ENCODE results near the gene PIM1. TPM values are rescaled to one million over a fixed set of nuclear protein-coding genes. Genes with fewer than 3 reads are reported as not detected.

The PIM1 gene
- total and polyA plus RNA-seq, 10 donors: 22.1 to 176 (median 59.3) TPM

GRCh38 chr6:37210313-37210968 lies 40.5 kb downstream of the PIM1 start:
- peak overlapping the region in 4 of 8 donors; percentile 30 to 70 (median 62) for H3K27ac ChIP-seq
- no peak for DNase-seq
- peaks cover 0 to 55% (median 27%) of the 10 kb centered on the region in 6 donors for H3K4me1 ChIP-seq
- intact Hi-C loops (cut with DNase I; ENCODE audit: low total_unique reads): loop anchor here (10.0 kb wide), 2 partner anchors 326 to 446 kb away; partner anchors contain the start of gene C6orf89
- no peaks in the 10 kb centered on the region for H3K36me3 ChIP-seq
- TF ChIP-seq CTCF (IDR thresholded peaks at IDR 0.05 in 8 of 11, conservative IDR thresholded peaks at IDR 0.05 in 3 of 11) (peak; percentile 80 to 99 (median 94)), POLR2AphosphoS5 (IDR thresholded peaks at IDR 0.05) (no peak)
- no peak overlapping the region for H3K4me3 ChIP-seq
- no peaks in the 10 kb centered on the region for H3K27me3 ChIP-seq (replicated peaks in 1 of 7)
- H3K9me3 ChIP-seq: no peaks in the 10 kb centered on the region
- 52 to 68% (median 60%) methylated on average over 7 of the region's 7 CpGs for WGBS, 5 donors

- Histone ChIP-seq H3K4me1 (peaks cover 0 to 36% (median 21%) of the 10 kb centered on the region in 6 donors), H3K27ac (no peak overlapping the region), H3K36me3 (no peaks in the 10 kb centered on the region), H3K27me3 (replicated peaks in 1 of 7) (no peaks in the 10 kb centered on the region), H3K9me3 (no peaks in the 10 kb centered on the region), H3K4me3 (no peak overlapping the region)
- TF ChIP-seq CTCF (IDR thresholded peaks at IDR 0.05 in 8 of 11, conservative IDR thresholded peaks at IDR 0.05 in 3 of 11): no peak
- no peak for TF ChIP-seq POLR2AphosphoS5 (IDR thresholded peaks at IDR 0.05)
- TF ChIP-seq POLR2A (IDR thresholded peaks at IDR 0.05): no peak
- intact Hi-C loops (cut with DNase I; ENCODE audit: low total_unique reads): loop anchor here (10.0 kb wide), 2 partner anchors 327 to 447 kb away; partner anchors contain the start of gene C6orf89
- DNase-seq: no peak
- 85 to 90% (median 86%) methylated on average over 9 of the region's 9 CpGs for WGBS, 5 donors
Observed at GRCh38 chr6:37212268-37212667, 42.3 kb downstream of the PIM1 start.

GRCh38 chr6:37218061-37218460 lies 48.1 kb downstream of the PIM1 start:
- Histone ChIP-seq H3K4me3 (no peak overlapping the region), H3K4me1 (peaks cover 5 to 45% (median 18%) of the 10 kb centered on the region in 6 donors), H3K27me3 (replicated peaks in 1 of 7) (no peaks in the 10 kb centered on the region), H3K36me3 (no peaks in the 10 kb centered on the region), H3K9me3 (no peaks in the 10 kb centered on the region), H3K27ac (peak overlapping the region in 4 of 8 donors; percentile 28 to 72 (median 54))
- WGBS, 5 donors: 85 to 93% (median 92%) methylated on average over 6 of the region's 6 CpGs
- intact Hi-C loops (cut with DNase I; ENCODE audit: low total_unique reads): loop anchor here (10.0 kb wide), 2 partner anchors 333 to 453 kb away; partner anchors contain the start of gene C6orf89
- no peak for DNase-seq
- no peak for TF ChIP-seq POLR2AphosphoS5 (IDR thresholded peaks at IDR 0.05)
- TF ChIP-seq POLR2A (IDR thresholded peaks at IDR 0.05): no peak
- no peak for TF ChIP-seq CTCF (IDR thresholded peaks at IDR 0.05 in 8 of 11, conservative IDR thresholded peaks at IDR 0.05 in 3 of 11)

- TF ChIP-seq POLR2A (IDR thresholded peaks at IDR 0.05) (no peak), POLR2AphosphoS5 (IDR thresholded peaks at IDR 0.05) (no peak), CTCF (IDR thresholded peaks at IDR 0.05 in 8 of 11, conservative IDR thresholded peaks at IDR 0.05 in 3 of 11) (no peak)
- Histone ChIP-seq H3K4me1 (peaks cover 5 to 47% (median 20%) of the 10 kb centered on the region in 6 donors), H3K36me3 (no peaks in the 10 kb centered on the region), H3K9me3 (no peaks in the 10 kb centered on the region), H3K27me3 (replicated peaks in 1 of 7) (no peaks in the 10 kb centered on the region), H3K27ac (peak overlapping the region in 4 of 8 donors; percentile 28 to 72 (median 54)), H3K4me3 (no peak overlapping the region)
- intact Hi-C loops (cut with DNase I; ENCODE audit: low total_unique reads): loop anchor here (10.0 kb wide), 2 partner anchors 334 to 454 kb away; partner anchors contain the start of gene C6orf89
- WGBS, 5 donors: 64 to 77% (median 73%) methylated on average over 8 of the region's 8 CpGs
- DNase-seq: no peak
Observed at GRCh38 chr6:37218511-37218910, 48.6 kb downstream of the PIM1 start.
